ENCODE measurements around the gene SMYD2. TPM values are rescaled to one million over a fixed set of nuclear protein-coding genes. Genes with fewer than 3 reads are reported as not detected.

The SMYD2 gene
- polyA plus RNA-seq, 3 donors, result 14.2 to 28.4 (median 23.6) TPM

DNA sequence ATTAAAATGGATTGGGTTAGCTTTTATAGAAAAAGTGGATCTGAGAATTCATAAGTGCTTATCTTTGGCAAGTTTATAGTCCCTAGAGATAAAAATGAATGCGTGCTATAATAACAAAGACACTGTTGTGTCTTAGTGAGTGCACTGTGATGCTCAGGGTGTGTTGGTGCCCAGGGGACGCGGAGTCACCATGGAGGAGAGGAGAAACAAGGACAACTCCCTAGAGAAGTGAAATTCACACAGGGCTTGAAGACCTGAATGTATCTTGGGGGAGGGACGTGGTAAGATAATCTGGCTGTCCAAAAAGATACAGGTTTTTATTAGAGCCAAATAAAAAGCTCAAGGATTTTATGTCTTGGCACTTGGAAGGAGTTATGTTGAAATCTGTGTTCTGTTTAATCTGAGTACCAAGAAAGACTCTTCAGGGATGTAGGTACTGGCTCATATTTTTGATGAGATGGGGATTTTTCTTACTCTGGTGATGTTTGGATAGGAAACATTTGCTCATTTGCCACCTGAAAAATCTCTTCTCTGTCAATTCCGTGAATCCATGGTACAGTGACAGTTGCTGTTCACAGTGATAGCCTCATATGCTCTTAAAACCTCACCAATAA lies 9.6 kb downstream of the SMYD2 start:
- no peaks in the 10 kb centered on the region for H4K20me1 ChIP-seq (ENCODE audit: insufficient read depth, low read length)
- no peak overlapping the region for H3K27ac ChIP-seq (ENCODE audit: low read depth in 1 of 2, low read length in 2 of 2)
- no peak overlapping the region for H3K4me2 ChIP-seq (replicated peaks; ENCODE audit: extremely low read depth, low read length, poor library complexity, severe bottlenecking)
- H3K79me2 ChIP-seq (ENCODE audit: insufficient read depth, low read length), result peaks cover 9% of the 10 kb centered on the region
- intact Hi-C loops (cut with micrococcal nuclease), result no loop called here
- no peak for DNase-seq
- peaks cover 31% of the 10 kb centered on the region for H3K4me1 Mint-ChIP-seq
- no peaks in the 10 kb centered on the region for H3K9me3 Mint-ChIP-seq
- no peak overlapping the region for H3K9ac ChIP-seq (ENCODE audit: insufficient read depth, low read length, poor library complexity, severe bottlenecking)
- H3K27me3 Mint-ChIP-seq (ENCODE audit: low read depth in 3 of 3), result peaks cover 0 to 5% (median 0%) of the 10 kb centered on the region in 3 donors
- H2AFZ ChIP-seq (ENCODE audit: insufficient read depth, low read depth, low read length, poor library complexity, severe bottlenecking), result no peak overlapping the region
- H3K4me3 Mint-ChIP-seq, result no peak overlapping the region
- no peaks in the 10 kb centered on the region for H3K27me3 ChIP-seq (ENCODE audit: control insufficient read depth in 2 of 2, insufficient read depth in 2 of 2, low read length in 2 of 2)
- 88% methylated on average over 1 of the region's 5 CpGs for WGBS (ENCODE audit: insufficient coverage)
- no peak overlapping the region for H3K4me3 ChIP-seq (replicated peaks in 1 of 3; ENCODE audit: low read depth in 2 of 3, low read length in 3 of 3)
- no peaks in the 10 kb centered on the region for H3K36me3 ChIP-seq (replicated peaks in 1 of 2; ENCODE audit: control insufficient read depth in 1 of 2, insufficient read depth in 2 of 2, low read length in 2 of 2)
- TF ChIP-seq, protein P1, sequence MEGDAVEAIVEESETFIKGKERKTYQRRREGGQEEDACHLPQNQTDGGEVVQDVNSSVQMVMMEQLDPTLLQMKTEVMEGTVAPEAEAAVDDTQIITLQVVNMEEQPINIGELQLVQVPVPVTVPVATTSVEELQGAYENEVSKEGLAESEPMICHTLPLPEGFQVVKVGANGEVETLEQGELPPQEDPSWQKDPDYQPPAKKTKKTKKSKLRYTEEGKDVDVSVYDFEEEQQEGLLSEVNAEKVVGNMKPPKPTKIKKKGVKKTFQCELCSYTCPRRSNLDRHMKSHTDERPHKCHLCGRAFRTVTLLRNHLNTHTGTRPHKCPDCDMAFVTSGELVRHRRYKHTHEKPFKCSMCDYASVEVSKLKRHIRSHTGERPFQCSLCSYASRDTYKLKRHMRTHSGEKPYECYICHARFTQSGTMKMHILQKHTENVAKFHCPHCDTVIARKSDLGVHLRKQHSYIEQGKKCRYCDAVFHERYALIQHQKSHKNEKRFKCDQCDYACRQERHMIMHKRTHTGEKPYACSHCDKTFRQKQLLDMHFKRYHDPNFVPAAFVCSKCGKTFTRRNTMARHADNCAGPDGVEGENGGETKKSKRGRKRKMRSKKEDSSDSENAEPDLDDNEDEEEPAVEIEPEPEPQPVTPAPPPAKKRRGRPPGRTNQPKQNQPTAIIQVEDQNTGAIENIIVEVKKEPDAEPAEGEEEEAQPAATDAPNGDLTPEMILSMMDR (IDR thresholded peaks at IDR 0.05), result no peak
- peaks cover 17 to 19% of the 10 kb centered on the region in 2 donors for H3K36me3 Mint-ChIP-seq
- H3K9me3 ChIP-seq (replicated peaks in 1 of 2; ENCODE audit: control insufficient read depth in 1 of 2, insufficient read depth in 1 of 2, low read length in 2 of 2), result no peaks in the 10 kb centered on the region
- H3K4me1 ChIP-seq (ENCODE audit: control insufficient read depth in 1 of 2, insufficient read depth in 2 of 2, low read length in 2 of 2), result peaks cover 17 to 19% of the 10 kb centered on the region in 2 donors
- no peak overlapping the region for H3K27ac Mint-ChIP-seq

DNA sequence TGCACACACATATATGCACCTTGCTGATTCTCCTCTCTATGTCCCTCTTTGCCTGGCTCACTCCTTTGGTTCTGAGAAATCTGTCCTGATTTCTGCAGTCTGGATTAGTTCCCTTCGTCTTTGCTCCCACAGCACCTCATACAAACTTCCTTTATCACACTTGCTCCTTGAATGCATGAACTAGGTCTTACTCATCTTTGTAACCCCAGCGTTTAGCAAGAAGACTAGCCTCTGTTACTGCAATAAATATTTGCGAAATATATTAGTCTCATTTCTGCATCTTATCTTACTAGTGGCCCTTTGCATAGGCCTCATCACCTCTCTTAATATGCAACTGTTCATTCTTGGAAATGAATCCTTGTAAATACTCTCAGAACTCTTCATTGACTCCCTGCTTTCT lies 11.4 kb downstream of the SMYD2 start:
- Histone ChIP-seq H3K4me2 (replicated peaks; ENCODE audit: extremely low read depth, low read length, poor library complexity, severe bottlenecking) (peak overlapping the region; percentile 38), H3K4me3 (replicated peaks in 1 of 3; ENCODE audit: low read depth in 2 of 3, low read length in 3 of 3) (no peak overlapping the region), H3K27ac (ENCODE audit: low read depth in 1 of 2, low read length in 2 of 2) (peak overlapping the region in 1 of 2 donors; percentile 47), H3K9ac (ENCODE audit: insufficient read depth, low read length, poor library complexity, severe bottlenecking) (no peak overlapping the region), H3K79me2 (ENCODE audit: insufficient read depth, low read length) (peaks cover 9% of the 10 kb centered on the region), H3K4me1 (ENCODE audit: control insufficient read depth in 1 of 2, insufficient read depth in 2 of 2, low read length in 2 of 2) (peaks cover 17 to 19% of the 10 kb centered on the region in 2 donors), H4K20me1 (ENCODE audit: insufficient read depth, low read length) (no peaks in the 10 kb centered on the region), H3K9me3 (replicated peaks in 1 of 2; ENCODE audit: control insufficient read depth in 1 of 2, insufficient read depth in 1 of 2, low read length in 2 of 2) (no peaks in the 10 kb centered on the region), H3K36me3 (replicated peaks in 1 of 2; ENCODE audit: control insufficient read depth in 1 of 2, insufficient read depth in 2 of 2, low read length in 2 of 2) (no peaks in the 10 kb centered on the region), H2AFZ (ENCODE audit: insufficient read depth, low read depth, low read length, poor library complexity, severe bottlenecking) (no peak overlapping the region), H3K27me3 (ENCODE audit: control insufficient read depth in 2 of 2, insufficient read depth in 2 of 2, low read length in 2 of 2) (no peaks in the 10 kb centered on the region)
- intact Hi-C loops (cut with micrococcal nuclease), result no loop called here
- Mint-ChIP-seq H3K27ac (peak overlapping the region in 6 of 7 donors; percentile 1 to 80 (median 32)), H3K36me3 (peaks cover 14 to 21% of the 10 kb centered on the region in 2 donors), H3K27me3 (ENCODE audit: low read depth in 3 of 3) (peaks cover 0 to 5% (median 0%) of the 10 kb centered on the region in 3 donors), H3K9me3 (no peaks in the 10 kb centered on the region), H3K4me3 (peak overlapping the region in 1 of 2 donors; percentile 26), H3K4me1 (peaks cover 34% of the 10 kb centered on the region)
- WGBS (ENCODE audit: insufficient coverage), result 15% methylated on average over 3 of the region's 3 CpGs
- TF ChIP-seq, protein P1 (IDR thresholded peaks at IDR 0.05), result no peak
- peak; percentile 35 to 69 (median 67) for DNase-seq

Measured in CD14-positive monocyte (primary cell).